ENCODE data around the gene CYBC1. TPM values are rescaled to one million over a fixed set of nuclear protein-coding genes. Genes with fewer than 3 reads are reported as not detected.
A peak's percentile ranks its signal among the peaks of the same experiment; 100 is the strongest.

Gene CYBC1
- total RNA-seq, 2 donors from 2014 or later: 55.5 to 77.9 TPM

GRCh38 chr17:82399041-82399441, 51.5 kb downstream of the CYBC1 start:
- intact Hi-C loops (cut with DNase I): no loop called here
- DNase-seq (ENCODE audit: low spot score): peak; percentile 81

- peak; percentile 73 for DNase-seq (ENCODE audit: low spot score)
- intact Hi-C loops (cut with DNase I): no loop called here
Observed at GRCh38 chr17:82397449-82398335, 52.9 kb downstream of the CYBC1 start.

GRCh38 chr17:82396601-82397435, 53.7 kb downstream of the CYBC1 start:
- DNase-seq (ENCODE audit: low spot score): peak; percentile 81
- intact Hi-C loops (cut with DNase I): no loop called here

DNA sequence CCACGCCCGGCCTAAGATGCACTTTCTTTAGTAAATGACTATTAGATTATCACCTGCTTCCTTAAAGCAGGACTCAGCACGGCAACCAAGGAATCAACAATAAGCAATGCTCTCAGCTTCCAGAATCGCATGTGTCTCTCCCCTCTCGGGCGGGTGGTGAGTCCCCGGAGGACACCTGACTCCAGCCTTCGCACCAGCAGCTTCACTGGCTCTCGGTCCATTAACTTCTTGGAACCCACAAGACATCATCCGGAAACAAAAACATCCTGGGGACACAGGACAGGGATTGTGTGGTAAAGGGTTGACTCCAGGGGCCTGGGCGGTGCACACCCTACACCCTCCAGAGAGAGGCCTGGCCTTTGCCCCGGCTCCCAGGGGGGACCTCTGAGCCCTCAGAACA, 56.3 kb downstream of the CYBC1 start:
- DNase-seq (ENCODE audit: low spot score): no peak

GRCh38 chr17:82392941-82393340, 57.6 kb downstream of the CYBC1 start:
- DNase-seq (ENCODE audit: low spot score): no peak

More for the DNA sequence above, 56.3 kb downstream of the CYBC1 start:
- intact Hi-C loops (cut with DNase I): no loop called here

More at GRCh38 chr17:82392941-82393340, 57.6 kb downstream of the CYBC1 start:
- intact Hi-C loops (cut with DNase I): no loop called here

Other genes starting within 250 kb of the CYBC1 start
- gene CCDC57, start 237.9 kb downstream of the CYBC1 start, total RNA-seq: 10 to 100 TPM; 20.3 to 28.5 TPM
- gene SLC16A3, start 221.7 kb downstream of the CYBC1 start, total RNA-seq: 10 to 100 TPM; 53.7 to 65.6 TPM
- gene CSNK1D, start 177.1 kb downstream of the CYBC1 start, total RNA-seq: 100 to 1,000 TPM in 1 of 2 donors, 10 to 100 TPM in 1; 93.6 to 103 TPM
- 1 to 10 TPM; 1.9 to 3.0 TPM for gene CD7, start 133.1 kb downstream of the CYBC1 start, total RNA-seq
- 10 to 100 TPM; 10.3 to 14.5 TPM for gene SECTM1, start 117.0 kb downstream of the CYBC1 start, total RNA-seq
- gene TEX19, start 91.5 kb downstream of the CYBC1 start, total RNA-seq: not detected
- not detected for gene UTS2R, start 79.0 kb downstream of the CYBC1 start, total RNA-seq
- 10 to 100 TPM; 10.0 to 16.4 TPM for gene HEXD, start 32.4 kb downstream of the CYBC1 start, total RNA-seq
- gene OGFOD3, start 32.2 kb downstream of the CYBC1 start, total RNA-seq: 10 to 100 TPM; 21.0 to 26.8 TPM
- 10 to 100 TPM; 34.2 to 37.1 TPM for gene NARF, start 8.0 kb upstream of the CYBC1 start, total RNA-seq
- gene FOXK2, start 69.0 kb upstream of the CYBC1 start, total RNA-seq: 10 to 100 TPM; 42.4 to 49.6 TPM
- 10 to 100 TPM; 49.7 to 56.5 TPM for gene WDR45B, start 197.7 kb upstream of the CYBC1 start, total RNA-seq
- gene RAB40B, start 247.9 kb upstream of the CYBC1 start, total RNA-seq: 1 to 10 TPM; 4.2 to 6.3 TPM

All from posterior vena cava (tissue), 2 donors.